Esophagus muscularis mucosa (tissue), 4 donors: ENCODE results near the gene CSTF1.
"Not testable (repeated sequence)": the region's sequence is repeated elsewhere in the genome, so short reads cannot be mapped to it uniquely, and the experiment has no call there.

Experiments used
- CTCF ChIP-seq, 3 experiments: fragments of 200-600 bp in 2 of 3; fragments of 450-650 bp in 1 of 3; sonication (generic) in 2 of 3; IDR thresholded peaks; one replicate each; pipeline ENCODE4 v1.5.1; 2017 to 2019; ENCODE audit warnings: antibody characterized with exemption in 3 of 3, mild to moderate bottlenecking in 2 of 3, moderate library complexity in 1 of 3
- EP300 ChIP-seq: sonication (generic); formaldehyde crosslinking; IDR thresholded peaks from one replicate; pipeline ENCODE4 v1.6.1; 2017; ENCODE audit warnings: antibody characterized with exemption
- POLR2A ChIP-seq: fragments of 450-650 bp; IDR thresholded peaks from one replicate; pipeline ENCODE4 v1.6.1; 2017; ENCODE audit warnings: antibody characterized with exemption, moderate library complexity, mild to moderate bottlenecking, low read depth

- TF ChIP-seq POLR2A; EP300; CTCF (IDR thresholded peaks at IDR 0.05): not testable (repeated sequence)
Observed at GRCh38 chr20:56405356-56405755, 12.9 kb downstream of the CSTF1 start.
